Measurements from ENCODE around the gene CPNE8.

The CPNE8 gene

DNA sequence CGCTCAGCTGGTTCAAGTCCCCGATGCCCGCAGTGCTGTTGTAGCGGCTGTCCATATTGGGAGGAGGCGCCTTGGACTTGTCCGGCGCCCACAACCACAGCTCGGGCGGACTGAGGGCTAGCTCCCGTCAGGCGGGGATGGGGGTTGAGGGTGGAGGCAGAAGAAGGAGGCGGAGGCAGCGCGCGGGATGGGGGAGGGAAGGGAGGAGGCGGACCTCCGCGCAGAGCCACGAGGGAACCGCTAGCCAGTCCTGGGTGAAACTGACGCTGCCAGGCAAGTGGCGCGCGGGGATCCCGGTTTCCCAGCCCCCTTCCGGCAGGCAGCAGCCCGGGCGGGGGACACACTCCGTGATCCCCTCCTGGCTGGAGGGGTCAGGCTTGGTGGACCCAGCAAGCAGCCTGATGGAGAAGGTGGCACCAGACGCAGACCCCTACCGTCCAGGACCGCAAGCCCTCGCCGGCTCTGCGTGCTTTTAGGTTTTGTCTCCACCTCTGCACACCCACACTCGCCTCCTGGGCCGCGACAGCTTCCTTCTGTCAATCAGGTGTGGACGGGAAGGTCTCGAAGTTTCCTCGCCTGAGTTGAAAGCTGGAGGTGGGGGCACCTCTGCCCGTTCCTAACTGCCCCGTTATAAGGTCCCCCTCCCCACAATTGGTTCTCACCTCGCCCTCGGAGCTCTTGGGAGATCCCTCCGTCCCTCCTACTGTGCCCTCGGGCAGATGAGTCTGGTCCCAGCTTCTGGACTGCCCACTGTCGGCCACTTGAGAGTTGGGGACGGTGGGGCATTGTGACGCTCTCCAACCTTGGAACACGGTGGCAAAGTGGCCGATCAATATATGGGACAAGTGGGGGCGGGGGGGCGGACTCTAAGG lies at the start of gene CPNE8:
CPNE8 (minus strand) TSS at position 112 of the 872 bp plus-strand sequence; CDS start at position 55, 57 bp downstream.
- peak; percentile 14 for DNase-seq (ENCODE audit: low spot score)

- DNase-seq (ENCODE audit: low spot score) = no peak
These were observed 49.0 kb upstream of the CPNE8 start for GRCh38 chr12:38954238-38954873.

GRCh38 chr12:38949363-38949762 lies 44.0 kb upstream of the CPNE8 start:
- no peak for DNase-seq (ENCODE audit: low spot score)

DNA sequence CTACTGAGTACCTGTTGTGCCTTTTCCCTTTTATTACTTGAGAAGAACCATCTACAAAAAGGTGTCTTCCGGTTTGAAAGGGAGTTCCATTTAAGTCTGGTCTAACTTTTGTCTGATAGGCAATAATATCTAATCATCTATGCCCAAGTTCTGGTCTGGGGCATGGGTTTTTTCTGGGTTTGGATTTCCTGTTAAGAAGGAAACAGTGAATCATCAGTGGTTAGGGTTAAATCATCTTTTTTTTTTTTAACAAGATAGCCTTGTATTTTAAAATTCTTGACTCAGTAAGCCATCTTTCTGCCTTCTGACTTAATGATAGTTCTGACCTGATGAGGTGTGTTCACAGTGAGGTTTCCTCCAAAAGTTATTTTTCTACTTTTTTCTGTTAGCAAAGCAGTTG lies 29.3 kb upstream of the CPNE8 start:
- no peak for DNase-seq (ENCODE audit: low spot score)

DNA sequence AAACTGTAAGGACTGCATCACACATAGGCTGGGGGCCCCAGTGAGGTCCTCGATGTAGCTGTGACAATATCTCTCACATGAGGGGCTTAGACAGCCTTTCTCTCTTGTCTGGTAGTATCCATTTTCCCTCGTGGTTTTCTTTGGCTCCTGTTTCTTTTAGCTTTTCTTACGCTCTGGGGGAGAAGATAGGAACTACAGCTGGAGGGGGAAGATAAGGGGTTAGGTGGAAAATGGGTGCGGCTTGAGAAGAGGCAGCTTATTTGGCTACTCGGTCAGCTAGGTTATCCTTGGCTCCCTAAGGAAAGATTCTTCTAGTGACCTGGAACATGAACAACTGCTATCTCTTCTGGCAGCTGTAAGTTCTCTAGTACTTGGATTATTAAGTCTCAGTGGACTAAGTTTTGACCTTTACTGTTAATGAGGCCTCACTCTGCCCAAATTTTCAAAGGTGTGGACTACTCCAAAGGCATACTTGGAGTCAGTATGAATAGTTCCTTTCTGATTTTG lies 28.7 kb upstream of the CPNE8 start:
- DNase-seq (ENCODE audit: low spot score) = no peak

- no peak for DNase-seq (ENCODE audit: low spot score)
These were observed 26.9 kb upstream of the CPNE8 start for GRCh38 chr12:38932320-38932719.

- no peak for DNase-seq (ENCODE audit: low spot score)
These were observed 26.1 kb upstream of the CPNE8 start for GRCh38 chr12:38931461-38931860.

DNA sequence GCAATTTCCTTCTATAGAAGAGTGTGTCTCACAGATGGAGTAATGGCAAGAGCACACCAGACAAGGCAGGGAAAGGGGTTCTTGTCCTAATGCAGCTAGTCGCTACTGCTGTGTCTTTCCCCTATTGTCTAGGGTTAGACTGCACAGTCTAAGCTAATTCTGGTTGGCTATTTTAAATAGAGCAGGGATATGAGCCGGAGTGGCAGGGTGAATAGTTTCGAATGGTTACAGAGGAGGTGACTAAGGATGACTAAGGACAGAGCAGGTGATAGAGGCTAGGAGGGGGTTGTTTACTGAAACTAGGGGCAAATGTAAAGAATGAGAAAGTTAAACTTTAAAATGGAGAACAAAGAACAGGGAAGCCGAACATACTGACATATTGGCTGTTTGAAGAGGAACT lies 25.6 kb upstream of the CPNE8 start:
- no peak for DNase-seq (ENCODE audit: low spot score)

- no peak for DNase-seq (ENCODE audit: low spot score)
These were observed 21.1 kb upstream of the CPNE8 start for GRCh38 chr12:38926501-38926900.

GRCh38 chr12:38921025-38921677 lies 15.8 kb upstream of the CPNE8 start:
- no peak for DNase-seq (ENCODE audit: low spot score)

DNA sequence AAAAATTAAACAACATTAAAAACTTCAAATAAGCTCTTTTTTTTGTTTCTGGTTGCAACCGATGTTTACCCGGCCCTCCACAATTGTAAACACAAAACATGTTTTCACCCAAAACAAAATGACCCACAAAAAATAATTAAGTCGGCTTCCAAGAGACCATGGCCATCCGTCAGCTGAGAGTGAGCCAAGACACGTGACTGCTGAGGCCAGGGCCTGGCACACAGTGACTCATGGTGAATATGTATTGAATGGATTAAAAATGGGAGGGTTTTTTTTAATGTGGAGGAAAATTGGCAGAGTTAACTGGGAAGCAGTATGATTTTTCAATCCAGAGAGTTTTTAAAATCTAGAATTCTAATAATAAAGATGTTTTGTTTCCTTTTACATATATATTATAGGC lies 13.8 kb upstream of the CPNE8 start:
- DNase-seq (ENCODE audit: low spot score) = no peak

- no peak for DNase-seq (ENCODE audit: low spot score)
These were observed 10.2 kb upstream of the CPNE8 start for GRCh38 chr12:38915429-38916182.

GRCh38 chr12:38912116-38912515 lies 6.7 kb upstream of the CPNE8 start:
- no peak for DNase-seq (ENCODE audit: low spot score)

GRCh38 chr12:38911611-38912010 lies 6.2 kb upstream of the CPNE8 start:
- no peak for DNase-seq (ENCODE audit: low spot score)

DNA sequence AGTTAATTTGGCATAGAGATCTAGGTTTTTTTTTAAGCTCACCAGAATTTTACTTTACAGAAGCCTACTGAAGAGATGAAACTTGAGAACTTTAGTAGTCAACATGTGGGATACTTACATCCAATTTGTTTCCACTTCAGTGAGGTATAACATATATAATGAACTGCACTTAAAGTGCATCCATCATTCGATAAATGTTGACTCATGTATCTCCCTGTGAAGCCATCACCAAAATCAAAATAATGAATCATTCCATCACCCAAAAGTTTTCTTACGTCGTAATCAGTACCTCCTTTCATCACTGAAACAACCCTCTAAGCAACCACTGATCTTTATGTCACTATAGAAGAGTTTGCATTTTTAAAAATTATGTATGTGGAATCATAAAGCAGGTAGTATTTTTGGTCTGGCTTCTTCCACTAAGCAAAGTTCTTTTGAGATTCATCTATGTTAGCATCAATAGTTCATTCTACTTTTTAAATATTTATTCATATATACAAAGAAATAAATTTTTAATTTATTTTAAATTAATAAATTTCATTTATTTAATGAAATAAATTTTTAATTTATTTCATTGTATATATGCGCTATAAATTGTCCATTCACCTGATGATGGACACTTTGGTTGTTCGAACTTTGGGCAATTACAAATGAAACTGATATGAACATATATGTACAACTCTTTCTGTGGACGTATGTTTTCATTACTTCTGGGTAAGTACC lies 2.0 kb upstream of the CPNE8 start:
- no peak for DNase-seq (ENCODE audit: low spot score)

DNA sequence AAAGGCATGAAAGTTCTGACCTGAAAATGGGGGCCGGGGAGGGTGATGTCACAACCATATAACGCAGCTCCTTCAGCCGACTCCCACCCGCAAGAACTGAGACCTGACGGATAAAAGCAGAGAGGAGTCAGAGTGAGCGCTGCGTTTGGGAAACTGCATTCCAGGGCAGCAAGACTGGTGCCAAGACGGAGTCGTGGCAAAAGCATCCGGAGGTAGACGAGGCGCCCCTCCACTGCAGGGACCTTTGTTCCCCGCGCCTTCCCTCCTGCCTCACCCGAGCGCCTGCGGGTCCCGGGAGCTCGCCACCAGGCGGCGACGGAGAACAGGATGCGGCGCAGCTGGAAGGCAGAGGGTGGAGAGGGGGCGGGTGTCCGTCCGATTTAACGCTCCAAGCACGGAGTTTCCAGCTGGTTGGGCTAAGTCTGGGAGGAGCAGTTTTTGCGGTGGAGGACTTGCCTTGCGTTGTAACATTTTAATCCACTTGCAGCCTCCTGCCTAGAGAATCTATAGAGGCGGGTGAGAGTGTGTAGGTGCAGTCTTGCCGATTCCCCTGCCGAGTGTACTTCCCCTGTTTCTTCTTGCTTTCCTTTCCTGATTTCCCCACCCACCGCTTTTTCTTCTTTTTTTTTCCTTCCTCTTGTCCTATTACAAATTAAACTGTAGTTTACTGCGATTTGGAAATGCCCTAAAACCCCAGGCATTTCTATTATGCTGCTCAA lies 1.2 kb upstream of the CPNE8 start:
- DNase-seq (ENCODE audit: low spot score) = peak; percentile 48

DNA sequence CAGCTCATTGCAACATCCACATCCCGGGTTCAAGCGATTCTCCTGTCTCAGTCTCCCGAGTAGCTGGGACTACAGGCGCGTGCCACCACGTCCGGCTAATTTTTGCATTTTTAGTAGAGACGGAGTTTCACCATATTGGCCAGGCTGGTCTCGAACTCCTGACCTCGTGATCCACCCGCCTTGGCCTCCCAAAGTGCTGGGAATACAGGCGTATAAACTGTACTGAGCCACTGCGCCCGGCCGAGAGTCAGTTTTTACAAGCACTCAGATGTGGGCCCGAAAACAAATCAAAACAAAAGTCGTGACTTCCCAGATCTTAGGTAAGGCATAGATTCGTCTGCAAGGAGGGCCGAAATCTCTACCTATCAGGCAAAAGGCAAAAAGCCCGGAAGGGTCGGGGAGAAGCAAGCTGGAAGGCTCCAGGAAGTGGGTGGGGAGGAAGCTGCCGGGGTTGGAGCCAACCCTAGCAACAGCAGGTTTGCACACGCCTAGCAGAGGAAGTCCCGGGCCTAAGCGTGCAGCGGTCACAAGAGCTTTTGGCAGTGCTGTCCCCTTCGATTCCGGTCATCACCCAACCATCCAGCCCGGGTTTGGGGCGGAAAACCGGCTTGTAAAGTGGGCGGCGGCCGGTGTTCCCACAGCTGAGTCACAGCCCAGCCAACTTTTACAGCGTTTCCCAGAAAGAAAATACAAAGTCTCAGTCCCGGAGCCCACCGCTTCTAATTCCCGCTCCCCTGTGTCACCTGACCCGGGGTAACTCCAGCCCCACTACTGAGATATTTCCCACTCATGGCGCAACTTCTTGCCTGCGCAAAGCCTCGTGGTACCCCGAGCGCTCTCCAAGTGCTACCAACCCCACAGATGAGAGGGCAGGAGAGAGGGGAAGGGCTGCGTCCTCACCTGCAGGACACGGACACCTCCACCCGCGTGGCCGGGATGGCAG lies 583 bp downstream of the CPNE8 start:
- DNase-seq (ENCODE audit: low spot score) = peak; percentile 7

GRCh38 chr12:38903596-38903995 lies 1.8 kb downstream of the CPNE8 start:
- no peak for DNase-seq (ENCODE audit: low spot score)

DNA sequence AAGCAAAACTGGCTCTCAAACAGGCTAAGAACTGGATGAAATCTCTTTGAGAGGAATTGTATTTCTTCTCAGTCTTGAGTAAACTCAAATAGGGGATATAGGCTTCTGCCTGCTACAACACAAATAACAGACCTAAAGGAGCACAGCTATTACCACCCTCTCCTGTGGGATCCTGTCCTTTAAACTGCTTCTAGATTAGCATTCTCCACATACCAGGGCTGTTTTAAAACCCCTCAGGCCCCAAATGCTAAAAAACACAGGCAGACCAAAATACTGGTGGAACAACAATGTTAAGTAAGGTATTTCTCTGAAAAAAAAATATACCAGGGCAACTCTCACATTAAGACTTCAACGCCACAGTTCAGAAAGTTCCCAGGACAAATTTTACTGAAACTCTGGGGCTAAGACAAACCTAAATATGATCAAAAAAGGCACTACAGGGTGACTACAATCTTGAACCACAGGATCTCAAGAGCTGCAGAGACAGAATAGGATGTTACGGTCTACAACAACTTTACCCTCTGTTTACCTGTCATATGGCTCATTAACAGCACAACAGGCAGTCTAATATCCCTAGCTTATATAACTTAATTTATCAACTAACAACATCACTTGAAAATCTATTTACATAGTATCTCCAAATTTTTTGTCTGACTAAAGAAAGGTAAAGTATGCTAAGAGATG lies 7.2 kb downstream of the CPNE8 start:
- no peak for DNase-seq (ENCODE audit: low spot score)

All from germinal center (tissue), 1 donor.